ENCODE measurements around the gene SSTR1.
"Not testable (repeated sequence)": the region's sequence is repeated elsewhere in the genome, so short reads cannot be mapped to it uniquely, and the experiment has no call there.

Gene SSTR1, protein sequence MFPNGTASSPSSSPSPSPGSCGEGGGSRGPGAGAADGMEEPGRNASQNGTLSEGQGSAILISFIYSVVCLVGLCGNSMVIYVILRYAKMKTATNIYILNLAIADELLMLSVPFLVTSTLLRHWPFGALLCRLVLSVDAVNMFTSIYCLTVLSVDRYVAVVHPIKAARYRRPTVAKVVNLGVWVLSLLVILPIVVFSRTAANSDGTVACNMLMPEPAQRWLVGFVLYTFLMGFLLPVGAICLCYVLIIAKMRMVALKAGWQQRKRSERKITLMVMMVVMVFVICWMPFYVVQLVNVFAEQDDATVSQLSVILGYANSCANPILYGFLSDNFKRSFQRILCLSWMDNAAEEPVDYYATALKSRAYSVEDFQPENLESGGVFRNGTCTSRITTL

GRCh38 chr14:38207736-38208617 is at the start of gene SSTR1:
Gene SSTR1, plus strand, starts transcription at chr14:38207904. Its CDS starts 1,486 bp downstream, at chr14:38209390.
- DNase-seq = no peak

DNA sequence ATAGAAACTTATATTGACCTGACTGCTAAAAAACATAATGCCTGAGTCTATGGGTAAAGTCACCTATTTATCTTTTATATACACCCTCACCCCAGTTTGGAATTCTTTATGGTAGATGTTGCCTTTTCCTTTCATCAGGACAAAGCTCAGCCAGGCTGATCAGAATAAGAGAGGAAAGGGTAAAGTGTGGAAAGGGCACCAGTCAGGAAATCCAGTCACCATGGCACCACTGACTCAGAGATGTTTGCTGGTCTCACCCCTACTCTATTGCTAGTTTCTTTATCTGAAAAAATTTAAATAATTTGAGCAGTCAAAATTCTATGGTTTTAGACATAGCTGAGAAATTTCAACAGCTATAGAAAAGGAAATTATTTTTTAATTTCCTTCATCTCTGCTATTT is 49.2 kb upstream of the SSTR1 start:
- no peak for DNase-seq

- DNase-seq = no peak
These were observed 39.3 kb upstream of the SSTR1 start for GRCh38 chr14:38168416-38168815.

DNA sequence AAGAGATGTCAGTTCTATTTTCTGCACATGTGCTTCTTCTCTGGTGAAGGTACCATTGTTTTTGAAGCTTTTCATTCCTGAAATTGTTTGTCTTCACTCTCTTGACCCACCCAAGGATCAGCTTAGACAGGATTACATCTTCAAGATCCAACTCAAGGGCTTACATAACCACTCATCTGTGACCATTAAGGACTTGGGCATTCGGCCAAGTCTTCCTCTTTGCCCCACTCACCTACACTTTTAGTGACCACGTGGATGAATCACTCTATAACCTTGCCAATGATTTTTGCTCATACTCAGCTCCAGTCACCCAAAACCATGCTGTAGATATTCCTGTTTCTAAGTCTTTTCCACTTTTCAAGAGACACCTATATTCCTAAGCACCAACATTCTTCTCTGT is 36.5 kb upstream of the SSTR1 start:
- no peak for DNase-seq

DNA sequence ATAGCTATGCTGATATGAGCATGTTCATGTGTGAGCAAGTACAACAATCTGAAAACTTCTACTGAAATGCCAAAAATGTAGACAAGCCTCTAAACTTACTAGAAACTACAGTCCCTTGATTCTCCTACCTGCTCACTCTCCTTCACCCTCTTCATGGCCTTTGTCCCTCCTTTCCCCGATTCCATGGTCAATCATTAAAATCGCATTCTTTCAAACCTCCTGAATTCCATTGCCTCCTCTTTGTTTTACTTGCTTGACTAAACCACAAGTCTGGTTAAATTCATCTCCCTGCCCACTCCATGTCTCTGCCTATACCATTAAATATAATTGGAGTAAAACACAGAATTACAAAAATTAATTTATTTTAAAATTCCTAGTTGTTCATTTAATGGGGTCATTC is 33.0 kb upstream of the SSTR1 start:
- DNase-seq = no peak

DNA sequence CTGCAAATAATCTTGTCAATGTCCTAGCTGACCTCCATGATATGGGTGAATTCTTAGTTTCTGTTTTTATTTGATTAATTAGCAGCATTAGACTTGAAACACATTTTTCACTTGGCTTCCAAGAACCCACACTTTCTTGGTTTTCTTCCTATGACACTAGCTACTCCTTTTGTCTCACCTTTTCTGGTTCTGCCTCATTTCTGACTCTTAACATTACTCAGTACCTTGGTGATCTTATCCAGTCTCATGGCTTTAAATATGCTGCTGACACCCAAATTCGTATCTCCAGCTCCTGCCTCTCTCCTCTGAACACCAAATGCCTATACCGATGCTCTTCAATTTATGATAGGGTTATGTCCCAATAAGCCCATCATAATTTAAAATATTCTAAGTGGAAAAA is 32.0 kb upstream of the SSTR1 start:
- DNase-seq = no peak

DNA sequence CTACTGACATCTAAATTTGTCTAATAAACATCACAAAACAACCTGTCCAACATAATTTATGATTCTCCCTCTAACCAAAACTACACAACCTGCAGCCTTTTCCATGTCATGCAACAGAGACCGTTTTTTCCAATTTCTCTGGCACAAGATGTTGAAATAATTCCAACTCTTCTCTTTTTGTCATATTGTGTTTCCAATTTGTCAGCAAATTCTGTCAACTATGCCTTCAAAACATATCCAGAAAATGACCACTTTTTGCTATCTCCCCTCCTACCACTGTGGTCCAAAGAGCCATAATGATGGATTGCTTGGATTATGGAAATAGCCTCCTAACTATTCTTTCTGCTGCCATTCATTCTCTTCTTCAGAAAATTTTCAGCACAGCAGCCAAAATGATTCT is 31.3 kb upstream of the SSTR1 start:
- no peak for DNase-seq

DNA sequence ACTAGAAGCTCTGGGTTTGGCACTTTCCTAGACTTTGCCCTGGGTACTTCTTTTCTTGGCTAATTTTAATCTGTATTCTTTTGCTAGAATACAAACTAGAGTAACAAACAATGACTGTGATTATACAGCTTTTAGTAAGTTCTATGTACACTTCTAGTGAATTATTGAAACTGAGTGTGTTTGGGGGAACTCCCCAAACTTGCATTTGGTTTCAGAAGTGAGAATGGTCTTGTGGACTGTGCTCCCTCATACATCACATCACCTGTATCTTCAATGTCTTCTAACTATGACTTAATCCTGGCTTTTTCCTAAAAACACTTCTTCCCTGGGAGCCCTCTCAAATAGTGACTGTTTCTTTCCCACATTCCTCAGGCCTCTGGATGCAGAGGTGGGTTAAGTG is 23.6 kb upstream of the SSTR1 start:
- DNase-seq = no peak

- DNase-seq = no peak
These were observed 22.0 kb upstream of the SSTR1 start for GRCh38 chr14:38185671-38186070.

GRCh38 chr14:38186216-38186615 is 21.5 kb upstream of the SSTR1 start:
- DNase-seq = no peak

DNA sequence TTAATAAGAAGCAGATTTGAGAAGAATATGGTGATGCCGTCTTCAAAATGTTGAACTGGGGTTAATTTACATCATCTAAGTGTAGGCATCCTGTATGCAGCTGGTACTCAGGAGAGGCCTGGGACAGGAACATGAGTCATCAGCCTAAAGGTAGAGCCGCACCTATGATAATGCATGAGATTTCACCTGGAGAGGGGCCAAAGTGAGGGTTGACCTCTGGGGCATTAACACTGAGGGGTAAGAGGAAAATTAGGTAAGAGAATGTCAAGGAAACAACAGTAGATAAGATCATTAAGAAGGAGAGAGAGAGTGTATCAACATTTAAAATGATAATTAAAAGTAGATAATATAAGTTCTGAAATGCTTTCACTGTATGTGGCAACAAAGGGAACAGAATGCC is 20.2 kb upstream of the SSTR1 start:
- DNase-seq = no peak

- DNase-seq = no peak
These were observed 17.6 kb upstream of the SSTR1 start for GRCh38 chr14:38189930-38190726.

DNA sequence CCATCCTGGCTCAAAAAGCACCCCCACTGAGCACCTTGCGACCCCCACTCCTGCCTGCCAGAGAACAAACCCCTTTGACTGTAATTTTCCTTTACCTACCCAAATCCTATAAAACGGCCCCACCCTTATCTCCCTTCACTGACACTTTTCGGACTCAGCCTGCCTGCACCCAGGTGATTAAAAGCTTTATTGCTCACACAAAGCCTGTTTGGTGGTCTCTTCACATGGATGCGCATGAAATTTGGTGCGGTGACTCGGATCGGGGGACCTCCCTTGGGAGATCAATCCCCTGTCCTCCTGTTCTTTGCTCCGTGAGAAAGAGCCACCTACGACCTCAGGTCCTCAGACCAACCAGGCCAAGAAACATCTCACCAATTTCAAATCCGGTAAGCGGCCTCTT is 16.9 kb upstream of the SSTR1 start:
- DNase-seq = not testable (repeated sequence)

- DNase-seq = not testable (repeated sequence)
These were observed 16.2 kb upstream of the SSTR1 start for GRCh38 chr14:38191491-38191890.

GRCh38 chr14:38197001-38197783 is 10.5 kb upstream of the SSTR1 start:
- DNase-seq = no peak

DNA sequence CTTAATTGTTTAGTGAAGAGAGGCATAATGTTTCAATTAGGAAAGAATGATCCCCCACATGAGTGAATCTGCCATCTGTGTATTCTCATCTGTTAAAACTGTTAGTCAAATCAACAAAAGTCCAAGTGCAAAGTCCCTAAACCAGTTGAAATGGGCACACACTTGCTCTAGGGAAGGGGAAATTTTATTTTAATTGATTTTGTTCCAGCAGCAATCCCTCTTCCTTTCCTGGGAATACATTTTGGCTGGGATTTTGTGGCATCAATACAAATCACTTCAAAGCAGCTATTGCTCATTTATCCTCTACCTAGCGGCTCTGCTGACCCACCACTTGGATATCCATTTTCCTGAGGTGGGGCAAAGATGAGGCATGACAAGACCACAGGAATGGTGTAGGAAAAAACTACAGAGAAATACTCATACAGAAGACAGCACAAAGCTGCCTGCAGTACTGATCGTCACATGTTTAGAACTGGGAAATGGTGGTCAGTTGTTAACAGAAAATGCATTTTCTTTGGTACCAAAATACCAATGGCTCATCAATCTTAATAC is 9.8 kb upstream of the SSTR1 start:
- DNase-seq = no peak

GRCh38 chr14:38198425-38198824 is 9.3 kb upstream of the SSTR1 start:
- no peak for DNase-seq

DNA sequence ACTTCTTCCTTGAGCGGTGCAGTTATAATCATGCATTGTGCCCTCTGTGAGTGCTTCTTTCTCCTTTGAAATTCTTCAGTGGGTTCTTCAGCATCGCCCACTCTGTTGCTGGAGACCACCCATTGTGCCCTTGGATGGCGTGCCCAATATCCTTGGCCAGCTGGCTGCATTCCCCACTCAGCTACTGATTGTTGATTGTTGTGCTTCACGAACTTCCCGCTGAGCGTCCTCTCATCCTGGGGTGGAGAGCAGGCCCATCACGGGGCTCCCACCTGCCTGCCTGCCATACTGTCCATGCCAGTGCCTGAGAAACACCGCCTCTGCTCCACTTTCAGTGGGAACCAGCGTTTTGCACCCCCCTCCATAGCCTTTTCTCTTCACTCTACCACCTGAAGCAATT is 8.6 kb upstream of the SSTR1 start:
- no peak for DNase-seq

- DNase-seq = no peak
These were observed 8.0 kb upstream of the SSTR1 start for GRCh38 chr14:38199739-38200138.

DNA sequence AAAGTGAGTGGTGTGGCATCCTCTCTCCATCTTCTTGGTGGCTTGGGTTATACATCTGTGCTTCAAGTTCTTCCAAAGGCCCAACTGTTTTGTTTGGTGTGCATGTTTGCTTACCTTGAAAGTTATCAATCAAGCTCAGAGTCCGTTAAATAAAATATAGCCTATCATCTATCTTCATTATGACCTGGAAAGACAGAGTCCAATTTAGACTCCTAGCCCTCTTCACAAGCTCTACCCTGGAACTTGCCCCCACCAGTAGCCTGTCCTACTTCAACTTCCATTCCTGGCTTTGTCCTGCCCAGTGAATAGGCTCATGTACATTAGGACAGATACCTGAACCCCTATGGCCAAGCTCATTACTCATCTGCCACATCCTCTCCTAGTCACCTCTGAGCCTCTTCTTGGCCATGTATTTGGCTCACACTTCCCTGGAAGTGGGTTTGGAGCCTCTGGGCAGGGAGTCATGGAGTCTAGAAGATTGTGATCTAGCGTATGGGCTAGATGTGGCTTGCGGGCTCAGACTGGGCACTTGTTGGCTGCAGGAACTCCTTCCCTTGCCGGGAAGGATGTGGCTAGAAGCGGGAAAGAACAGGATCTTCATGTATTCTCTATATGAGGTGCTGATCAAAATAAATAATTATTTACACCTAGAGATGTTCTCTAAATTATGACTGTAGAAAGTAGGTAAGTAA is 6.4 kb upstream of the SSTR1 start:
- no peak for DNase-seq

DNA sequence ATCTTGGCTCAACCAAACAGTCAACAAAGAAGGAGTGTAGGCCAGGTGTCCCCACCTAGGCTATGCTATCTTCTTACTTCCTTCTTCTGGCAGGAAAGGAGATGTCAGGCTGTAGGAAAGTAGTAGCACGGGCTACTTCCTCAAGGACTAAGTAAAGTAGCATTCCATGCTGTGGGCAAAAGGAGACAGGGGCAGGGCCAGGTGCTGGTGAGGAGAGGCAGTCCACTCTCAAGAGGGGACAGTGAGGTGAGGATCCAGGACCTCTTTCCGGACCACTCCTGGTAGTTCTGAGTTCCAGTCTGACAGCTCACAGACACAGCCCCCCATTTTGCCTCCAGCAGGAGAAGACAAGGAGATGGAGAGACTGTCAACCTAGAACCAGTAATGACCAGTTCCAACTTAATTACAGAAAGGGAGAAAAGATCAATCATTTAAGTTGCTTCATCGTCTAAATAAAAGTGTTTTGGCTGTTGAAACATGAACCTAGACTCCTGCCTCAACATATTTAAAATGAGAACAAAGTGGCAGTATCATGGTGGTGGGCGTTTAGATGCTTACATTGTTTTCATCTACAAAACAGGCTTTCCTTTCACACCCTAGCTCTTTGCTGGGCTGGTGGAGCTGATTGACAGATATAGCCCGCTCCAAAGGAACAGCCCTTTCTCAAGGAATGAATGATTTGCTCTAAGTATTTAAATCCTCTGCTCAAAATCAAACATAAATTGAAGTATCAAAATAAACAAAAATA is 5.1 kb upstream of the SSTR1 start:
- no peak for DNase-seq
